HEK293 (cell line): Measurements from ENCODE around the gene SH3BGR.

Experiments used
- CTCF ChIA-PET: fragments of 350-600 bp; formaldehyde crosslinking; extraction: SDS; loops from one replicate; lab custom pipeline; 2021; ENCODE audit warnings: antibody characterized with exemption; lab: Yijun Ruan, JAX
- POLR2A ChIA-PET: fragments of 300-600 bp; formaldehyde crosslinking; extraction: SDS; loops from one replicate; lab custom pipeline; 2020; ENCODE audit warnings: antibody characterized with exemption, inconsistent platforms; lab: Yijun Ruan, JAX
- H3K27ac ChIP-seq: fragments of 200-500 bp; sonication (Bioruptor generic); 2 replicates; pipeline ENCODE4 v1.5.1; 2014; ENCODE audit warnings: low read depth, low read length, control low read depth, inconsistent platforms; ENCODE audit errors: extremely low read depth
- H3K36me3 ChIP-seq, 2 experiments: fragments of 200-500 bp in 1 of 2; sonication (Bioruptor generic) in 1 of 2; 1 replicate in 1 of 2; 2 replicates in 1 of 2; pipeline ENCODE4 v1.5.1; 2014 to 2017; ENCODE audit warnings: inconsistent platforms in 2 of 2, low read length in 2 of 2; ENCODE audit not compliant: control insufficient read depth in 2 of 2, insufficient read depth in 1 of 2
- H3K4me1 ChIP-seq: fragments of 200-500 bp; sonication (Bioruptor generic); 2 replicates; pipeline ENCODE4 v1.5.1; 2014; ENCODE audit warnings: mild to moderate bottlenecking, low read length, inconsistent platforms; ENCODE audit not compliant: control insufficient read depth, insufficient read depth
- H3K4me3 ChIP-seq: 2 replicates; pipeline ENCODE4 v1.5.1; 2011; ENCODE audit warnings: low read depth, mild to moderate bottlenecking, control low read depth, low read length, moderate library complexity
- H3K9me3 ChIP-seq: fragments of 200-500 bp; sonication (Bioruptor generic); 2 replicates; pipeline ENCODE4 v1.5.1; 2014; ENCODE audit warnings: low read depth, low read length, inconsistent platforms; ENCODE audit not compliant: control insufficient read depth, insufficient read depth
- EGR2 ChIP-seq: fragments of 450-650 bp; formaldehyde crosslinking; IDR thresholded peaks from 2 replicates; pipeline ENCODE4 v1.5.1; 2016; ENCODE audit warnings: low read depth, missing biosample characterization, missing genetic modification characterization
- HOXD13 ChIP-seq: sonication (generic); formaldehyde crosslinking; IDR thresholded peaks from 2 replicates; pipeline ENCODE4 v1.8.0; 2022; ENCODE audit warnings: missing genetic modification reagents, borderline replicate concordance
- MZF1 ChIP-seq: fragments of 450-650 bp; formaldehyde crosslinking; IDR thresholded peaks from 2 replicates; pipeline ENCODE4 v1.5.1; 2017; ENCODE audit warnings: missing biosample characterization, missing genetic modification characterization, borderline replicate concordance
- REPIN1 ChIP-seq: fragments of 450-650 bp; formaldehyde crosslinking; IDR thresholded peaks from 2 replicates; pipeline ENCODE4 v1.5.1; 2017; ENCODE audit warnings: missing biosample characterization, missing genetic modification characterization, low read depth
- SCRT2 ChIP-seq: fragments of 450-650 bp; formaldehyde crosslinking; IDR thresholded peaks from 2 replicates; pipeline ENCODE4 v1.5.1; 2016; ENCODE audit warnings: missing biosample characterization, missing genetic modification characterization
- SP3 ChIP-seq: fragments of 450-650 bp; formaldehyde crosslinking; IDR thresholded peaks from 2 replicates; pipeline ENCODE4 v1.5.1; 2016; ENCODE audit warnings: missing biosample characterization, missing genetic modification characterization
- TCF7L2 ChIP-seq: IDR thresholded peaks from 2 replicates; pipeline ENCODE4 v1.6.1; 2011; ENCODE audit warnings: low read depth, mild to moderate bottlenecking, inconsistent platforms, low read length, moderate library complexity, borderline replicate concordance
- ZFHX2 ChIP-seq: fragments of 450-650 bp; formaldehyde crosslinking; conservative IDR thresholded peaks from 2 replicates; pipeline ENCODE4 v1.5.1; 2016; ENCODE audit warnings: missing biosample characterization, missing genetic modification characterization
- ZFP37 ChIP-seq: fragments of 450-650 bp; formaldehyde crosslinking; IDR thresholded peaks from 2 replicates; pipeline ENCODE4 v1.5.1; 2016; ENCODE audit warnings: missing biosample characterization, missing genetic modification characterization
- ZFP41 ChIP-seq: fragments of 450-650 bp; formaldehyde crosslinking; IDR thresholded peaks from 2 replicates; pipeline ENCODE4 v1.5.1; 2016; ENCODE audit warnings: missing biosample characterization, missing genetic modification characterization, borderline replicate concordance
- ZFP69B ChIP-seq: fragments of 450-650 bp; formaldehyde crosslinking; IDR thresholded peaks from 2 replicates; pipeline ENCODE4 v1.5.1; 2016; ENCODE audit warnings: missing biosample characterization, missing genetic modification characterization
- ZNF132 ChIP-seq: fragments of 450-650 bp; formaldehyde crosslinking; IDR thresholded peaks from 2 replicates; pipeline ENCODE4 v1.5.1; 2017; ENCODE audit warnings: missing biosample characterization, missing genetic modification characterization, borderline replicate concordance
- ZNF140 ChIP-seq: fragments of 450-650 bp; formaldehyde crosslinking; IDR thresholded peaks from 2 replicates; pipeline ENCODE4 v1.5.1; 2016; ENCODE audit warnings: missing biosample characterization, missing genetic modification characterization
- ZNF157 ChIP-seq: fragments of 450-650 bp; formaldehyde crosslinking; IDR thresholded peaks from 2 replicates; pipeline ENCODE4 v1.5.1; 2016; ENCODE audit warnings: missing biosample characterization, missing genetic modification characterization
- ZNF16 ChIP-seq: fragments of 450-650 bp; formaldehyde crosslinking; IDR thresholded peaks from 2 replicates; pipeline ENCODE4 v1.5.1; 2016; ENCODE audit warnings: low read depth, missing biosample characterization, missing genetic modification characterization
- ZNF214 ChIP-seq: fragments of 450-650 bp; formaldehyde crosslinking; IDR thresholded peaks from 2 replicates; pipeline ENCODE4 v1.5.1; 2017; ENCODE audit warnings: missing biosample characterization, mild to moderate bottlenecking, missing genetic modification characterization, borderline replicate concordance
- ZNF248 ChIP-seq: fragments of 450-650 bp; formaldehyde crosslinking; IDR thresholded peaks from 2 replicates; pipeline ENCODE4 v1.5.1; 2017; ENCODE audit warnings: missing biosample characterization, missing genetic modification characterization
- ZNF274 ChIP-seq, 2 experiments: fragments of 200-500 bp in 1 of 2; fragments of 450-650 bp in 1 of 2; sonication (Bioruptor generic) in 1 of 2; formaldehyde crosslinking in 1 of 2; IDR thresholded peaks; 2 replicates each; pipeline versions ENCODE4 v1.5.1 to v1.6.1; 2014 to 2016; ENCODE audit warnings: borderline replicate concordance in 1 of 2, inconsistent platforms in 1 of 2, low read length in 1 of 2, missing biosample characterization in 1 of 2, missing genetic modification characterization in 1 of 2
- ZNF292 ChIP-seq: fragments of 450-650 bp; formaldehyde crosslinking; IDR thresholded peaks from 2 replicates; pipeline ENCODE4 v1.5.1; 2016; ENCODE audit warnings: low read depth, missing biosample characterization, missing genetic modification characterization, borderline replicate concordance
- ZNF335 ChIP-seq: fragments of 450-650 bp; formaldehyde crosslinking; conservative IDR thresholded peaks from 2 replicates; pipeline ENCODE4 v1.5.1; 2016; ENCODE audit warnings: missing biosample characterization, missing genetic modification characterization
- ZNF366 ChIP-seq: fragments of 450-650 bp; formaldehyde crosslinking; conservative IDR thresholded peaks from 2 replicates; pipeline ENCODE4 v1.5.1; 2016; ENCODE audit warnings: missing biosample characterization, missing genetic modification characterization
- ZNF37A ChIP-seq: fragments of 450-650 bp; IDR thresholded peaks from 2 replicates; pipeline ENCODE4 v1.5.1; 2018; ENCODE audit warnings: missing biosample characterization, missing genetic modification characterization
- ZNF529 ChIP-seq: fragments of 450-650 bp; formaldehyde crosslinking; IDR thresholded peaks from 2 replicates; pipeline ENCODE4 v1.5.1; 2017; ENCODE audit warnings: missing genetic modification characterization, missing biosample characterization; ENCODE audit not compliant: insufficient replicate concordance
- ZNF530 ChIP-seq: fragments of 450-650 bp; formaldehyde crosslinking; IDR thresholded peaks from 2 replicates; pipeline ENCODE4 v1.5.1; 2016; ENCODE audit warnings: low read depth, missing biosample characterization, missing genetic modification characterization
- ZNF561 ChIP-seq: fragments of 450-650 bp; IDR thresholded peaks from 2 replicates; pipeline ENCODE4 v1.5.1; 2018; ENCODE audit warnings: missing biosample characterization, missing genetic modification characterization, borderline replicate concordance
- ZNF670 ChIP-seq: fragments of 450-650 bp; formaldehyde crosslinking; IDR thresholded peaks from 2 replicates; pipeline ENCODE4 v1.5.1; 2016; ENCODE audit warnings: missing biosample characterization, missing genetic modification characterization, low read depth
- ZNF76 ChIP-seq: fragments of 450-650 bp; formaldehyde crosslinking; IDR thresholded peaks from 2 replicates; pipeline ENCODE4; 2016; ENCODE audit warnings: low read depth, missing biosample characterization, missing genetic modification characterization, borderline replicate concordance
- ZNF777 ChIP-seq: fragments of 450-650 bp; formaldehyde crosslinking; IDR thresholded peaks from 2 replicates; pipeline ENCODE4 v1.5.1; 2017; ENCODE audit warnings: missing biosample characterization, missing genetic modification characterization, borderline replicate concordance
- ZXDB ChIP-seq: fragments of 450-650 bp; formaldehyde crosslinking; IDR thresholded peaks from 2 replicates; pipeline ENCODE4 v1.5.1; 2016; ENCODE audit warnings: missing biosample characterization, missing genetic modification characterization
- TF ChIP-seq, protein P1 (sequence below): fragments of 450-650 bp; formaldehyde crosslinking; IDR thresholded peaks from 2 replicates; pipeline ENCODE4 v1.5.1; 2017; ENCODE audit warnings: missing biosample characterization, missing genetic modification characterization
- TF ChIP-seq, protein P2 (sequence below): fragments of 450-650 bp; formaldehyde crosslinking; IDR thresholded peaks from 2 replicates; pipeline ENCODE4 v1.5.1; 2017; ENCODE audit warnings: missing biosample characterization, missing genetic modification characterization
- TF ChIP-seq, protein P3 (sequence below): fragments of 450-650 bp; formaldehyde crosslinking; IDR thresholded peaks from 2 replicates; pipeline ENCODE4 v1.5.1; 2016; ENCODE audit warnings: missing biosample characterization, missing genetic modification characterization
- TF ChIP-seq, protein P4 (sequence below): fragments of 450-650 bp; formaldehyde crosslinking; IDR thresholded peaks from 2 replicates; pipeline ENCODE4 v1.5.1; 2016; ENCODE audit warnings: missing biosample characterization, missing genetic modification characterization

SH3BGR gene

DNA sequence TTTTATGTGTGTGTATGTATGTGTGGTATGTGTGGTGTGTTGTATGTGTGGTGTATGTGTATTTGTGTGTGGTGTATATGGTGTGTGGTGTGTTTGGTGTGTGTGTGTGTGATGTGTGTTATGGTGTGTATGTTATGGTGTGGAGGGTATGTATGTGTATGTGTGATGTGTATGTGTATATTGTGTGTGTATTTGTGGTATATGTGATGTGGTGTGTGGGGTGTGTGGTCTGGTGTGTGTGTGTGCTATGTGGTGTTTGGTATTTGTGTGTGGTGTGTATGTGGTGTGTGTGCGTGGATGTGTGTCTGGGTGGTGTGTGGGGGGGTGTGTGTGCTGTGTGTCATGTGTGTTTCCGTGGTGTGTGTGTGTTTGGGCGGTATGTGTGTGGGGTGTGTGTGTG, 59.3 kb downstream of the SH3BGR start (continued):
- TF ChIP-seq TCF7L2 (no peak), HOXD13 (CRISPR knock-in tag) (0 out of 2 replicates have a peak, but pooled peaks have one; percentile 48), ZXDB (tag by site-specific recombination) (no peak), ZNF335 (tag by site-specific recombination) (no peak), EGR2 (peak; percentile 39; the same call in 1 of the 2 replicates), ZNF777 (tag by site-specific recombination) (no peak), ZNF292 (tag by site-specific recombination) (0 out of 2 replicates have a peak, but pooled peaks have one; percentile 22), ZNF248 (tag by site-specific recombination) (no peak), REPIN1 (tag by site-specific recombination) (no peak), SP3 (tag by site-specific recombination) (no peak), ZNF530 (tag by site-specific recombination) (no peak), ZFP69B (tag by site-specific recombination) (no peak), ZNF37A (tag by site-specific recombination) (no peak), ZNF274 (IDR thresholded peaks at IDR 0.05; ENCODE audit: low read length) (no peak), ZNF274 (tag by site-specific recombination; IDR thresholded peaks at IDR 0.05; ENCODE audit: borderline replicate concordance) (no peak), MZF1 (tag by site-specific recombination) (no peak), ZNF76 (no peak), ZNF140 (tag by site-specific recombination) (no peak), ZNF670 (no peak), ZNF561 (no peak), ZNF16 (tag by site-specific recombination) (no peak)
- TF ChIP-seq, protein P1, sequence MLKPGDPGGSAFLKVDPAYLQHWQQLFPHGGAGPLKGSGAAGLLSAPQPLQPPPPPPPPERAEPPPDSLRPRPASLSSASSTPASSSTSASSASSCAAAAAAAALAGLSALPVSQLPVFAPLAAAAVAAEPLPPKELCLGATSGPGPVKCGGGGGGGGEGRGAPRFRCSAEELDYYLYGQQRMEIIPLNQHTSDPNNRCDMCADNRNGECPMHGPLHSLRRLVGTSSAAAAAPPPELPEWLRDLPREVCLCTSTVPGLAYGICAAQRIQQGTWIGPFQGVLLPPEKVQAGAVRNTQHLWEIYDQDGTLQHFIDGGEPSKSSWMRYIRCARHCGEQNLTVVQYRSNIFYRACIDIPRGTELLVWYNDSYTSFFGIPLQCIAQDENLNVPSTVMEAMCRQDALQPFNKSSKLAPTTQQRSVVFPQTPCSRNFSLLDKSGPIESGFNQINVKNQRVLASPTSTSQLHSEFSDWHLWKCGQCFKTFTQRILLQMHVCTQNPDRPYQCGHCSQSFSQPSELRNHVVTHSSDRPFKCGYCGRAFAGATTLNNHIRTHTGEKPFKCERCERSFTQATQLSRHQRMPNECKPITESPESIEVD (tag by site-specific recombination), result no peak
- TF ChIP-seq, protein P2, sequence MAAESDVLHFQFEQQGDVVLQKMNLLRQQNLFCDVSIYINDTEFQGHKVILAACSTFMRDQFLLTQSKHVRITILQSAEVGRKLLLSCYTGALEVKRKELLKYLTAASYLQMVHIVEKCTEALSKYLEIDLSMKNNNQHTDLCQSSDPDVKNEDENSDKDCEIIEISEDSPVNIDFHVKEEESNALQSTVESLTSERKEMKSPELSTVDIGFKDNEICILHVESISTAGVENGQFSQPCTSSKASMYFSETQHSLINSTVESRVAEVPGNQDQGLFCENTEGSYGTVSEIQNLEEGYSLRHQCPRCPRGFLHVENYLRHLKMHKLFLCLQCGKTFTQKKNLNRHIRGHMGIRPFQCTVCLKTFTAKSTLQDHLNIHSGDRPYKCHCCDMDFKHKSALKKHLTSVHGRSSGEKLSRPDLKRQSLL (tag by site-specific recombination), result no peak

GRCh38 chr21:39513735-39514134, 62.0 kb downstream of the SH3BGR start:
- Histone ChIP-seq H3K4me1 (no peaks in the 10 kb centered on the region), H3K36me3 (no peaks in the 10 kb centered on the region; a peak in 1 of 3 replicates), H3K9me3 (no peaks in the 10 kb centered on the region), H3K27ac (no peak overlapping the region), H3K4me3 (no peak overlapping the region)
- ChIA-PET POLR2A (no interaction called here), CTCF (interaction anchor here (2.2 to 11.7 kb wide), 2 partner anchors 195 to 202 kb away, joined by 6 to 172 read pairs; no protein-coding TSS in a partner anchor)
- TF ChIP-seq ZNF157 (tag by site-specific recombination) (no peak), ZNF529 (tag by site-specific recombination) (no peak), ZNF366 (tag by site-specific recombination) (no peak), ZFP41 (tag by site-specific recombination) (no peak), ZFHX2 (tag by site-specific recombination) (no peak), ZNF132 (no peak), TCF7L2 (no peak), ZNF214 (tag by site-specific recombination) (no peak), SCRT2 (no peak), ZFP37 (no peak)
- TF ChIP-seq, protein P3, sequence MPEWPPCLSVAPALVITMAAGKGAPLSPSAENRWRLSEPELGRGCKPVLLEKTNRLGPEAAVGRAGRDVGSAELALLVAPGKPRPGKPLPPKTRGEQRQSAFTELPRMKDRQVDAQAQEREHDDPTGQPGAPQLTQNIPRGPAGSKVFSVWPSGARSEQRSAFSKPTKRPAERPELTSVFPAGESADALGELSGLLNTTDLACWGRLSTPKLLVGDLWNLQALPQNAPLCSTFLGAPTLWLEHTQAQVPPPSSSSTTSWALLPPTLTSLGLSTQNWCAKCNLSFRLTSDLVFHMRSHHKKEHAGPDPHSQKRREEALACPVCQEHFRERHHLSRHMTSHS (tag by site-specific recombination), result no peak
- TF ChIP-seq, protein P4, sequence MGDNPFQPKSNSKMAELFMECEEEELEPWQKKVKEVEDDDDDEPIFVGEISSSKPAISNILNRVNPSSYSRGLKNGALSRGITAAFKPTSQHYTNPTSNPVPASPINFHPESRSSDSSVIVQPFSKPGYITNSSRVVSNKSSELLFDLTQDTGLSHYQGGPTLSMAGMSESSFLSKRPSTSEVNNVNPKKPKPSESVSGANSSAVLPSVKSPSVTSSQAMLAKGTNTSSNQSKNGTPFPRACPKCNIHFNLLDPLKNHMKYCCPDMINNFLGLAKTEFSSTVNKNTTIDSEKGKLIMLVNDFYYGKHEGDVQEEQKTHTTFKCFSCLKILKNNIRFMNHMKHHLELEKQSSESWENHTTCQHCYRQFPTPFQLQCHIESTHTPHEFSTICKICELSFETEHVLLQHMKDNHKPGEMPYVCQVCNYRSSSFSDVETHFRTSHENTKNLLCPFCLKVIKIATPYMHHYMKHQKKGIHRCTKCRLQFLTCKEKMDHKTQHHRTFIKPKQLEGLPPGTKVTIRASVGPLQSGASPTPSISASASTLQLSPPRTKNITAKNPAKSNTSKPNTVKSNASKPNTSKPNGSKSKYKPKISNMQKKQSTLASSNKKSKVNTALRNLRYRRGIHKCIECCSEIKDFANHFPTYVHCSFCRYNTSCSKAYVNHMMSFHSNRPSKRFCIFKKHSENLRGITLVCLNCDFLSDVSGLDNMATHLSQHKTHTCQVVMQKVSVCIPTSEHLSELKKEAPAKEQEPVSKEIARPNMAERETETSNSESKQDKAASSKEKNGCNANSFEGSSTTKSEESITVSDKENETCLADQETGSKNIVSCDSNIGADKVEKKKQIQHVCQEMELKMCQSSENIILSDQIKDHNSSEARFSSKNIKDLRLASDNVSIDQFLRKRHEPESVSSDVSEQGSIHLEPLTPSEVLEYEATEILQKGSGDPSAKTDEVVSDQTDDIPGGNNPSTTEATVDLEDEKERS (tag by site-specific recombination), result no peak
